Fibroblast of lung (primary cell): Measurements from ENCODE around the gene SEC11A. TPM values are rescaled to one million over a fixed set of nuclear protein-coding genes. Genes with fewer than 3 reads are reported as not detected.
"Not testable (repeated sequence)": the region's sequence is repeated elsewhere in the genome, so short reads cannot be mapped to it uniquely, and the experiment has no call there.

Experiments used
- DNase-seq, 2 donors: peaks; one replicate each; pipeline versions ENCODE4 v3.0.0 to v3.0.0-alpha.2; 2010; ENCODE audit warnings: low read depth in 2 of 2
- H2AFZ ChIP-seq: 2 replicates; pipeline ENCODE4 v1.5.1; 2012; ENCODE audit warnings: low read length, control low read depth, inconsistent platforms
- H3K27ac ChIP-seq: 2 replicates; pipeline ENCODE4 v1.5.1; 2011; ENCODE audit warnings: low read length, control low read depth; ENCODE audit not compliant: insufficient read depth
- H3K27me3 ChIP-seq: 2 replicates; pipeline ENCODE4 v1.5.1; 2011; ENCODE audit warnings: mild to moderate bottlenecking, low read length; ENCODE audit not compliant: control insufficient read depth, insufficient read depth
- H3K36me3 ChIP-seq: 2 replicates; pipeline ENCODE4 v1.5.1; 2011; ENCODE audit warnings: low read length; ENCODE audit not compliant: control insufficient read depth, insufficient read depth
- H3K4me1 ChIP-seq: 2 replicates; pipeline ENCODE4 v1.5.1; 2011; ENCODE audit warnings: low read length; ENCODE audit not compliant: control insufficient read depth, insufficient read depth; ENCODE audit errors: extremely low read depth
- H3K4me2 ChIP-seq: 2 replicates; pipeline ENCODE4 v1.5.1; 2011; ENCODE audit warnings: low read length, control low read depth; ENCODE audit not compliant: insufficient read depth; ENCODE audit errors: extremely low read depth
- H3K4me3 ChIP-seq, 4 experiments: fragments of 200-600 bp in 1 of 4; sonication (generic) in 1 of 4; replicated peaks in 1 of 4; 2 replicates each; pipeline ENCODE4 v1.5.1; 2011 to 2016; ENCODE audit warnings: low read length in 4 of 4, low read depth in 3 of 4, mild to moderate bottlenecking in 3 of 4, control low read depth in 2 of 4, inconsistent platforms in 1 of 4, mixed read lengths in 1 of 4; ENCODE audit not compliant: insufficient read depth in 1 of 4; ENCODE audit errors: control extremely low read depth in 1 of 4
- H3K79me2 ChIP-seq: 2 replicates; pipeline ENCODE4 v1.5.1; 2012; ENCODE audit warnings: mild to moderate bottlenecking, low read length, inconsistent platforms; ENCODE audit not compliant: control insufficient read depth, insufficient read depth
- H3K9ac ChIP-seq: 2 replicates; pipeline ENCODE4 v1.5.1; 2011; ENCODE audit warnings: mild to moderate bottlenecking, low read length, control low read depth; ENCODE audit not compliant: insufficient read depth
- H3K9me3 ChIP-seq: 2 replicates; pipeline ENCODE4 v1.5.1; 2012; ENCODE audit warnings: low read depth, low read length; ENCODE audit not compliant: control insufficient read depth, insufficient read depth
- H4K20me1 ChIP-seq: 2 replicates; pipeline ENCODE4 v1.5.1; 2011; ENCODE audit warnings: low read length; ENCODE audit not compliant: control insufficient read depth, insufficient read depth; ENCODE audit errors: extremely low read depth
- EZH2 ChIP-seq: IDR thresholded peaks from 2 replicates; pipeline ENCODE4 v1.5.1; 2012; ENCODE audit warnings: low read length, control low read depth, mild to moderate bottlenecking; ENCODE audit errors: missing control alignments
- polyA plus RNA-seq, 2 donors: library from polyadenylated mRNA; depleted of rRNA in 1 of 2; stranded (reverse) in 1 of 2; unstranded in 1 of 2; fragments of >200 nt; gene quantifications; 2 replicates each; pipeline ENCODE4 v1.2.1, GENCODE V29; 2011 to 2012; ENCODE audit warnings: missing spikeins in 1 of 2
- total RNA-seq: library from RNA; depleted of rRNA; stranded (reverse); fragments of >200 nt; gene quantifications from 2 replicates; pipeline ENCODE4 v1.2.1, GENCODE V29; 2014
- TF ChIP-seq, protein P1 (sequence below), 2 donors: IDR thresholded peaks in 1 of 2; conservative IDR thresholded peaks in 1 of 2; 1 replicate in 1 of 2; 2 replicates in 1 of 2; pipeline ENCODE4 v1.5.1; 2011 to 2012; ENCODE audit warnings: low read length in 2 of 2, control low read depth in 1 of 2, inconsistent platforms in 1 of 2, low read depth in 1 of 2, mild to moderate bottlenecking in 1 of 2

The SEC11A gene
- total and polyA plus RNA-seq, 2 donors (not counting 1 experiment from before 2014, with no cell fraction given): 243 to 263 TPM

GRCh38 chr15:84737005-84737404 lies 21.1 kb upstream of the SEC11A start:
- Histone ChIP-seq H3K9me3 (no peaks in the 10 kb centered on the region), H4K20me1 (no peaks in the 10 kb centered on the region), H3K4me1 (no peaks in the 10 kb centered on the region), H3K4me2 (no peak overlapping the region), H3K36me3 (no peaks in the 10 kb centered on the region), H3K9ac (no peak overlapping the region), H3K27ac (no peak overlapping the region), H2AFZ (no peak overlapping the region), H3K27me3 (no peaks in the 10 kb centered on the region), H3K4me3 (no peak overlapping the region), H3K79me2 (no peaks in the 10 kb centered on the region)
- no peak for TF ChIP-seq EZH2
- TF ChIP-seq, protein P1, sequence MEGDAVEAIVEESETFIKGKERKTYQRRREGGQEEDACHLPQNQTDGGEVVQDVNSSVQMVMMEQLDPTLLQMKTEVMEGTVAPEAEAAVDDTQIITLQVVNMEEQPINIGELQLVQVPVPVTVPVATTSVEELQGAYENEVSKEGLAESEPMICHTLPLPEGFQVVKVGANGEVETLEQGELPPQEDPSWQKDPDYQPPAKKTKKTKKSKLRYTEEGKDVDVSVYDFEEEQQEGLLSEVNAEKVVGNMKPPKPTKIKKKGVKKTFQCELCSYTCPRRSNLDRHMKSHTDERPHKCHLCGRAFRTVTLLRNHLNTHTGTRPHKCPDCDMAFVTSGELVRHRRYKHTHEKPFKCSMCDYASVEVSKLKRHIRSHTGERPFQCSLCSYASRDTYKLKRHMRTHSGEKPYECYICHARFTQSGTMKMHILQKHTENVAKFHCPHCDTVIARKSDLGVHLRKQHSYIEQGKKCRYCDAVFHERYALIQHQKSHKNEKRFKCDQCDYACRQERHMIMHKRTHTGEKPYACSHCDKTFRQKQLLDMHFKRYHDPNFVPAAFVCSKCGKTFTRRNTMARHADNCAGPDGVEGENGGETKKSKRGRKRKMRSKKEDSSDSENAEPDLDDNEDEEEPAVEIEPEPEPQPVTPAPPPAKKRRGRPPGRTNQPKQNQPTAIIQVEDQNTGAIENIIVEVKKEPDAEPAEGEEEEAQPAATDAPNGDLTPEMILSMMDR (conservative IDR thresholded peaks at IDR 0.05 in 1 of 2, IDR thresholded peaks at IDR 0.05 in 1 of 2; ENCODE audit: low read depth in 1 of 2, low read length in 2 of 2): no peak
- no peak for DNase-seq

DNA sequence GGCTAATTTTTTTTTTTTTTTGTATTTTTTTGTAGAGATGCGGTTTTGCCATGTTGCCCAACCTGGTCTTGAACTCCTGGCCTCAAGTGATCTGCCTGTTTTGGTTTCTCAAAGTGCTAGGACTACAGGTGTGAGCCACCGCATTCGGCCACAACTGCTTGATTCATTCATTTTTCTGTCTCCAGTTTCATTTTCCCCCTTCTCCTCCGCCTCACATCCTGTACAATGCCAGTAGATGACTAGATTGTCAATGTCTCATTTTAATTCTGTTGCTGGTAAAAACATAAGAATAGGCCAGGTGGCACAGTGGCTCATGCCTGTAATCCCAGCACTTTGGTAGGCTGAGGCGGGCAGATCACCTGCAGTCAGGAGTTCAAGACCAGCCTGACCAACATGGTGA lies 20.4 kb upstream of the SEC11A start:
- Histone ChIP-seq H3K27ac (no peak overlapping the region), H4K20me1 (no peaks in the 10 kb centered on the region), H3K27me3 (no peaks in the 10 kb centered on the region), H3K79me2 (no peaks in the 10 kb centered on the region), H3K4me1 (no peaks in the 10 kb centered on the region), H3K4me2 (no peak overlapping the region), H3K36me3 (no peaks in the 10 kb centered on the region), H3K4me3 (no peak overlapping the region), H2AFZ (no peak overlapping the region), H3K9ac (no peak overlapping the region), H3K9me3 (no peaks in the 10 kb centered on the region)
- no peak for TF ChIP-seq EZH2
- DNase-seq: no peak

GRCh38 chr15:84735480-84736061 lies 19.6 kb upstream of the SEC11A start:
- not testable (repeated sequence) for H3K9me3 ChIP-seq, H4K20me1 ChIP-seq, H3K27ac ChIP-seq, H3K4me2 ChIP-seq, H3K4me1 ChIP-seq, H3K36me3 ChIP-seq, H3K79me2 ChIP-seq, H3K27me3 ChIP-seq, H2AFZ ChIP-seq, H3K9ac ChIP-seq, H3K4me3 ChIP-seq
- DNase-seq: peak; percentile 51 to 70

- Histone ChIP-seq H3K9me3 (no peaks in the 10 kb centered on the region), H3K9ac (no peak overlapping the region), H3K4me1 (no peaks in the 10 kb centered on the region), H2AFZ (no peak overlapping the region), H4K20me1 (no peaks in the 10 kb centered on the region), H3K27me3 (no peaks in the 10 kb centered on the region), H3K27ac (no peak overlapping the region), H3K36me3 (no peaks in the 10 kb centered on the region), H3K4me3 (no peak overlapping the region), H3K4me2 (no peak overlapping the region), H3K79me2 (no peaks in the 10 kb centered on the region)
- peak; percentile 26 to 83 for DNase-seq
- TF ChIP-seq EZH2: no peak
- TF ChIP-seq, protein P1 (conservative IDR thresholded peaks at IDR 0.05 in 1 of 2, IDR thresholded peaks at IDR 0.05 in 1 of 2; ENCODE audit: low read depth in 1 of 2, low read length in 2 of 2): no peak
Measured at GRCh38 chr15:84734794-84735479, 19.0 kb upstream of the SEC11A start.
